ENCODE results near the gene TNIP1.

GRCh38 chr5:151058301-151058700 is 22.5 kb downstream of the TNIP1 start:
- no peak for TF ChIP-seq POLR2A (IDR thresholded peaks at IDR 0.05)
- TF ChIP-seq CTCF (IDR thresholded peaks at IDR 0.05): no peak

Data from thyroid gland (tissue), 4 donors.